ENCODE results near the gene FHIT. TPM values are rescaled to one million over a fixed set of nuclear protein-coding genes. Genes with fewer than 3 reads are reported as not detected.

Gene FHIT
- total and polyA plus RNA-seq, 2 of the 4 experiments (the other 2 are of a cell fraction): 0.07 TPM; not detected in 1

DNA sequence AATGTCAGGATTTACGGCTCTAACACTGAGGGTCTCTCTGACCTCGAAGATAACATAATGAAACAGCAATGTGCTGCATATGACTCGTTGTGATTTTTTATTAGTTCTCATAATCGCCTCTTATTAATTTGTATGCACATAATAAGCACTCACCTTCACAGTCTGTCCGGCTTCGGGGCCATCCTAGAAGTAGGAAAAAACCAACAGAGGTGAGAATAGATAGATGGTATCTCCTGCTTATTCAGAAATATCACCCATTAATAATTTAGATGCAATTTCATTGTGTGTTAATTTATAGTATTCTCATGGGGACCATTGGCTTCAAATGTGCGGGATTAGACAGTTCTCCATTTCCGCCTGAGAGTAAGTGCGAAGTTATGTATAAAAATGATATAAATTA lies 1240.0 kb downstream of the FHIT start:
- Histone ChIP-seq H3K23ac (ENCODE audit: low read depth, low read length) (no peak overlapping the region), H4K5ac (ENCODE audit: low read depth, low read length) (no peak overlapping the region), H4K20me1 (ENCODE audit: insufficient read depth, low read length) (no peaks in the 10 kb centered on the region), H2AK9ac (replicated peaks; ENCODE audit: low read depth, low read length, poor library complexity) (no peak overlapping the region), H3K4me3 (ENCODE audit: insufficient read depth, low read depth, low read length) (no peak overlapping the region), H4K8ac (ENCODE audit: low read depth in 2 of 2, low read length in 2 of 2) (no peak overlapping the region), H3K9me1 (ENCODE audit: insufficient read depth, low read length) (no peaks in the 10 kb centered on the region), H4K91ac (ENCODE audit: insufficient read depth, low read depth, low read length) (no peak overlapping the region), H3K4ac (ENCODE audit: low read depth, low read length) (no peak overlapping the region), H3K14ac (replicated peaks; ENCODE audit: low read depth, low read length) (no peak overlapping the region), H3K9ac (ENCODE audit: low read depth, low read length) (no peak overlapping the region), H2BK5ac (ENCODE audit: low read depth, low read length, poor library complexity, severe bottlenecking) (no peak overlapping the region), H3K4me2 (ENCODE audit: low read depth, low read length) (no peak overlapping the region), H3K79me1 (ENCODE audit: low read depth in 1 of 2, low read length in 2 of 2) (no peaks in the 10 kb centered on the region), H3K36me3 (ENCODE audit: control insufficient read depth, insufficient read depth, low read length) (no peaks in the 10 kb centered on the region), H3K9me3 (ENCODE audit: control insufficient read depth, insufficient read depth, low read length) (no peaks in the 10 kb centered on the region), H3K27ac (ENCODE audit: insufficient read depth, low read length) (no peak overlapping the region), H3K18ac (ENCODE audit: low read depth, low read length) (no peak overlapping the region), H3K4me1 (ENCODE audit: control insufficient read depth, insufficient read depth, low read length) (no peaks in the 10 kb centered on the region), H3K27me3 (ENCODE audit: control insufficient read depth, insufficient read depth, low read length) (no peaks in the 10 kb centered on the region), H2BK15ac (ENCODE audit: low read depth, low read length) (no peak overlapping the region), H2AK5ac (ENCODE audit: low read depth, low read length) (no peak overlapping the region), H3K56ac (ENCODE audit: extremely low read depth, insufficient read depth, low read length) (no peak overlapping the region), H2AFZ (replicated peaks; ENCODE audit: low read length, poor library complexity) (no peak overlapping the region), H2BK120ac (ENCODE audit: low read depth, low read length) (no peak overlapping the region), H2BK20ac (ENCODE audit: low read depth, low read length) (no peak overlapping the region)
- ChIA-PET POLR2A (ENCODE audit: unreplicated experiment) (no interaction called here), CTCF (no interaction called here)
- TF ChIP-seq, protein P1, sequence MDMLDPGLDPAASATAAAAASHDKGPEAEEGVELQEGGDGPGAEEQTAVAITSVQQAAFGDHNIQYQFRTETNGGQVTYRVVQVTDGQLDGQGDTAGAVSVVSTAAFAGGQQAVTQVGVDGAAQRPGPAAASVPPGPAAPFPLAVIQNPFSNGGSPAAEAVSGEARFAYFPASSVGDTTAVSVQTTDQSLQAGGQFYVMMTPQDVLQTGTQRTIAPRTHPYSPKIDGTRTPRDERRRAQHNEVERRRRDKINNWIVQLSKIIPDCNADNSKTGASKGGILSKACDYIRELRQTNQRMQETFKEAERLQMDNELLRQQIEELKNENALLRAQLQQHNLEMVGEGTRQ (IDR thresholded peaks at IDR 0.05; ENCODE audit: low read depth, low read length): no peak
- TF ChIP-seq MXI1 (IDR thresholded peaks at IDR 0.05; ENCODE audit: borderline replicate concordance, low read depth, low read length) (no peak), POLR2A (IDR thresholded peaks at IDR 0.05; ENCODE audit: low read depth, low read length) (no peak), RFX5 (IDR thresholded peaks at IDR 0.05; ENCODE audit: low read depth, low read length) (no peak), NFE2L2 (IDR thresholded peaks at IDR 0.05; ENCODE audit: low read depth, low read length) (no peak), MAFK (IDR thresholded peaks at IDR 0.05; ENCODE audit: low read depth, low read length) (no peak), MAZ (IDR thresholded peaks at IDR 0.05; ENCODE audit: borderline replicate concordance, low read depth, low read length) (no peak), CHD1 (IDR thresholded peaks at IDR 0.05; ENCODE audit: low read depth, low read length) (no peak), RCOR1 (IDR thresholded peaks at IDR 0.05; ENCODE audit: insufficient replicate concordance, low read length) (no peak), BHLHE40 (IDR thresholded peaks at IDR 0.05; ENCODE audit: low read depth, low read length) (no peak), RAD21 (IDR thresholded peaks at IDR 0.05; ENCODE audit: low read length) (no peak), CEBPB (IDR thresholded peaks at IDR 0.05; ENCODE audit: low read depth, low read length) (no peak), SMC3 (IDR thresholded peaks at IDR 0.05; ENCODE audit: low read depth, low read length) (no peak), FOS (IDR thresholded peaks at IDR 0.05; ENCODE audit: low read depth, low read length) (no peak)
- TF ChIP-seq, protein P2, sequence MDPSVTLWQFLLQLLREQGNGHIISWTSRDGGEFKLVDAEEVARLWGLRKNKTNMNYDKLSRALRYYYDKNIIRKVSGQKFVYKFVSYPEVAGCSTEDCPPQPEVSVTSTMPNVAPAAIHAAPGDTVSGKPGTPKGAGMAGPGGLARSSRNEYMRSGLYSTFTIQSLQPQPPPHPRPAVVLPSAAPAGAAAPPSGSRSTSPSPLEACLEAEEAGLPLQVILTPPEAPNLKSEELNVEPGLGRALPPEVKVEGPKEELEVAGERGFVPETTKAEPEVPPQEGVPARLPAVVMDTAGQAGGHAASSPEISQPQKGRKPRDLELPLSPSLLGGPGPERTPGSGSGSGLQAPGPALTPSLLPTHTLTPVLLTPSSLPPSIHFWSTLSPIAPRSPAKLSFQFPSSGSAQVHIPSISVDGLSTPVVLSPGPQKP (IDR thresholded peaks at IDR 0.05; ENCODE audit: borderline replicate concordance, low read depth, low read length): no peak
- TF ChIP-seq, protein P3, sequence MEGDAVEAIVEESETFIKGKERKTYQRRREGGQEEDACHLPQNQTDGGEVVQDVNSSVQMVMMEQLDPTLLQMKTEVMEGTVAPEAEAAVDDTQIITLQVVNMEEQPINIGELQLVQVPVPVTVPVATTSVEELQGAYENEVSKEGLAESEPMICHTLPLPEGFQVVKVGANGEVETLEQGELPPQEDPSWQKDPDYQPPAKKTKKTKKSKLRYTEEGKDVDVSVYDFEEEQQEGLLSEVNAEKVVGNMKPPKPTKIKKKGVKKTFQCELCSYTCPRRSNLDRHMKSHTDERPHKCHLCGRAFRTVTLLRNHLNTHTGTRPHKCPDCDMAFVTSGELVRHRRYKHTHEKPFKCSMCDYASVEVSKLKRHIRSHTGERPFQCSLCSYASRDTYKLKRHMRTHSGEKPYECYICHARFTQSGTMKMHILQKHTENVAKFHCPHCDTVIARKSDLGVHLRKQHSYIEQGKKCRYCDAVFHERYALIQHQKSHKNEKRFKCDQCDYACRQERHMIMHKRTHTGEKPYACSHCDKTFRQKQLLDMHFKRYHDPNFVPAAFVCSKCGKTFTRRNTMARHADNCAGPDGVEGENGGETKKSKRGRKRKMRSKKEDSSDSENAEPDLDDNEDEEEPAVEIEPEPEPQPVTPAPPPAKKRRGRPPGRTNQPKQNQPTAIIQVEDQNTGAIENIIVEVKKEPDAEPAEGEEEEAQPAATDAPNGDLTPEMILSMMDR (conservative IDR thresholded peaks at IDR 0.05; ENCODE audit: low read depth, low read length): no peak
- ATAC-seq (ENCODE audit: low read depth) (no peak), DNase-seq (no peak)
- no TSS peak for BruUV-seq (replicated peaks)
- in situ Hi-C loops (cut with MboI; ENCODE audit: low sequenced_read_pairs) (no loop called here), intact Hi-C loops (cut with micrococcal nuclease) (no loop called here), dilution Hi-C loops (cut with HindIII; ENCODE audit: low sequenced_read_pairs, unreplicated experiment) (no loop called here)
- no CpG with 5 or more reads among the region's 9 CpGs for WGBS, 2 experiments (ENCODE audit: extremely low coverage in 2 of 2, insufficient read length in 1 of 2)
